ENCODE results near the gene CYS1.

Gene CYS1

GRCh38 chr2:10036095-10036884 lies 43.9 kb downstream of the CYS1 start:
- TF ChIP-seq CTCF (IDR thresholded peaks at IDR 0.05; ENCODE audit: low read depth, low read length) = peak; percentile 41
- Histone ChIP-seq H3K4me1 (no peaks in the 10 kb centered on the region), H3K4me3 (ENCODE audit: low read depth, low read length) (no peak overlapping the region), H3K36me3 (no peaks in the 10 kb centered on the region), H3K9me3 (no peaks in the 10 kb centered on the region), H3K27me3 (no peaks in the 10 kb centered on the region)
- no peak for DNase-seq

- TF ChIP-seq CTCF (IDR thresholded peaks at IDR 0.05; ENCODE audit: low read depth, low read length) = no peak
- no peaks in the 10 kb centered on the region for H3K4me1 ChIP-seq
These were observed 44.6 kb downstream of the CYS1 start for GRCh38 chr2:10035633-10036032.

GRCh38 chr2:10035053-10035422 lies 45.2 kb downstream of the CYS1 start:
- TF ChIP-seq CTCF (IDR thresholded peaks at IDR 0.05; ENCODE audit: low read depth, low read length) = no peak
- Histone ChIP-seq H3K4me1 (no peaks in the 10 kb centered on the region), H3K27me3 (no peaks in the 10 kb centered on the region), H3K9me3 (no peaks in the 10 kb centered on the region), H3K4me3 (ENCODE audit: low read depth, low read length) (no peak overlapping the region), H3K36me3 (no peaks in the 10 kb centered on the region)
- no peak for DNase-seq

More at GRCh38 chr2:10035633-10036032, 44.6 kb downstream of the CYS1 start:
- DNase-seq = no peak
- no peak overlapping the region for H3K4me3 ChIP-seq (ENCODE audit: low read depth, low read length)
- H3K36me3 ChIP-seq = no peaks in the 10 kb centered on the region
- H3K9me3 ChIP-seq = no peaks in the 10 kb centered on the region
- H3K27me3 ChIP-seq = no peaks in the 10 kb centered on the region

- Histone ChIP-seq H3K27me3 (no peaks in the 10 kb centered on the region), H3K9me3 (no peaks in the 10 kb centered on the region), H3K4me3 (ENCODE audit: low read depth, low read length) (no peak overlapping the region), H3K4me1 (no peaks in the 10 kb centered on the region), H3K36me3 (no peaks in the 10 kb centered on the region)
- TF ChIP-seq CTCF (IDR thresholded peaks at IDR 0.05; ENCODE audit: low read depth, low read length) = no peak
- DNase-seq = no peak
These were observed 45.7 kb downstream of the CYS1 start for GRCh38 chr2:10034333-10035052.

- no peaks in the 10 kb centered on the region for H3K27me3 ChIP-seq
- H3K4me1 ChIP-seq = no peaks in the 10 kb centered on the region
- H3K9me3 ChIP-seq = no peaks in the 10 kb centered on the region
- no peak for DNase-seq
- no peaks in the 10 kb centered on the region for H3K36me3 ChIP-seq
- TF ChIP-seq CTCF (IDR thresholded peaks at IDR 0.05; ENCODE audit: low read depth, low read length) = no peak
- H3K4me3 ChIP-seq (ENCODE audit: low read depth, low read length) = no peak overlapping the region
These were observed 46.8 kb downstream of the CYS1 start for GRCh38 chr2:10033251-10034006.

Data from BE2C (cell line).